Stimulated activated CD4-positive, alpha-beta T cell treated with anti-CD3 and anti-CD28 coated beads, Interleukin-1b, Interleukin-23, amount 100 ng/mL, for 48 hours (primary cell): ENCODE measurements around the gene AKAP6.

Experiments used
- DNase-seq: peaks from one replicate; pipeline ENCODE4 v3.0.0-alpha.2; 2020

The AKAP6 gene

DNA sequence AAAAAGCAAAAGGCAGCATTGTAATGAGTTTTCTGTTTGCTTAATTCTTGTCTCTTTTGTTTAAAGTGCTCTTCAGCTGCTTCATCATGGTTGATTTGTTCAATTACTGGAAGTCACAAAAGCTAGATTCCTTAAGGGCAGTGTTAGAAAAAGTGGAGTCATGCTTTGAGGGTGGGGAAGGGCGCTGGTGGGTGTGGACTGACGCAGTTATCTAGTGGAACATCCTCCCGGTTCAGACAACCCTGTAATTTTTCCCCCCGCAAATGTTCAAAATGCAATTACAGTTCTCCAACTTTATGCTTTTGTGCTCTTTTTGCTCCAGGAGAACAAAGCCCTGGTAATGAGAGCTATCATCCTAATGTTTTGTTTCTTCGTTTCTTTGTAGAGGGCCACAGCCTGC, 2.1 kb downstream of the AKAP6 start:
- DNase-seq: no peak

DNA sequence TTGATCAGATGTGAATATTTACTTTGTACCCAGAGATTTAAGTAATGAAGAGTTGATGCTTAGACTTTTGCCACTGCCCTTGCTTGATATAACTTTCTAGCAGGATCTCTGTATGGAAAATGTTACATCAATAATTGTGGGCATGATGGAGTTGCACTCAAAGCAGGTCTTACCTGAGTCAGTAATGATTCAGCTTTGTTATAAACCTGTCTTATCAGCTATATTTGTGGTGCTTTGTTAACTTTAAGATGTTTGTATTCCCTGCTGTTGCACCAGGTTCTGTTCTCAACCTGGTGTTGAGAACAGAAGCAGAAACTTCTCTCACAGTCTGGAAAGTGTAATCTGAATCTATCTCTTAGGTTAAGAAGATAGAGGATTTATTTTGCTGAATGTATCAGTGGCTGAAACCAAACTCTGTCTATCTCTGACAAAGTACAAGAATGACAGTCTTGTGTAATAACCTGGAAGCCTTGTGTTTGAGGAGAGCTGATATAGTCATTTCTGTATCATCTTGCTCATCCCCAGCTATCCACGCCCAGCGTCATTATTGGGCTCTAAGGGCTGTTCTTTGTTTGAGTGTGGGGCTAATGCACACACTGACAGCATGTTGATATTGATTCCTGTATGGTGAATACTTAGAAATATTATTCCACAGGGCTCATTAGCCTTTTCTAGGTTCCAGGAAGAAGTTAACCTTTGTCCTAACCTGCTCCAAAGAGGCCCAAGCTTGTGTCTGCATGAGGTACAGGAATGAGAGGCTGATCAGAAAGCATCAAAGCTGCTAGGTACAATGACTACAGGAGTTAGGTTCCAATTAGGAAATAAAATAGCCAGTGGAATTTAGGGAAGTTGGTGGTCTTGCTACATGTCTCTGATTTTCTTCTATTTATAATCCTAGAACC, 3.6 kb downstream of the AKAP6 start:
- DNase-seq: peak; percentile 19

DNA sequence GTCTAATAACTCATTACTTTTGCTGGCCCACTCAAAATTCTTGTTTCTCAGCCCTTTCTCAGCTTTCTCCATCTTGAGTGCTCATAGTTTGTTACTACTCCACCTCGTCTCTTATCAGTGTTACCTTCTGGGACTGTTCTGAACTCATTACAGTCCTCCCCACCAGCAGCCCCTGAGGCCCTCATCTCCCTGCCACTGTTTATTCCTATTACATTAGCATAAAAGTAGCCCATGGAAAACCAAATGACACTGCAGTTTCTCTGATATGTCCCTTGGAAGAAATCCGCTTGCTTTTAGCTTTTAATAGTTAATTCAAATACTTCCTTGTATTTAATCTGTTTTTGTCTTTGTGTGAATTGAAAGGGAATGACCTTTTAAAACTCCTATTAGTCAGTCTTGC, 7.6 kb downstream of the AKAP6 start:
- DNase-seq: no peak

DNA sequence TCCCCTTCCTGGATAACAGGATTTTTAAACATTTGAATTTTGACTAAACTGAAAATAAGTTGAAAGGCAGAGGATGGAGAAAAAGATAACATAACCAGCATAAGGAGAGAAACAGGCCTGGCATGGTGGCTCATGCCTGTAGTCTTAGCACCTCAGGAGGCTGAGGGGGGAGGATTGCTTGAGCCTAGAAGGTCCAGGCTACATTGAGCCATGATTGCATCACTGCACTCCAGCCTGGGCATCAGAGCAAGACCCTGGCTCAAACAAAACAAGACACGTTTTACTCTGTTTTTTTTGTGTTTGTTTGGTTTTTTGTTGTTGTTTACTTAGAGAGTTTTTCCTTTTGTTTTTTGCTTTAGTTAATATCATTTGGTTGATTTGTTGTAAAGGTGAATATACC, 8.7 kb downstream of the AKAP6 start:
- no peak for DNase-seq

DNA sequence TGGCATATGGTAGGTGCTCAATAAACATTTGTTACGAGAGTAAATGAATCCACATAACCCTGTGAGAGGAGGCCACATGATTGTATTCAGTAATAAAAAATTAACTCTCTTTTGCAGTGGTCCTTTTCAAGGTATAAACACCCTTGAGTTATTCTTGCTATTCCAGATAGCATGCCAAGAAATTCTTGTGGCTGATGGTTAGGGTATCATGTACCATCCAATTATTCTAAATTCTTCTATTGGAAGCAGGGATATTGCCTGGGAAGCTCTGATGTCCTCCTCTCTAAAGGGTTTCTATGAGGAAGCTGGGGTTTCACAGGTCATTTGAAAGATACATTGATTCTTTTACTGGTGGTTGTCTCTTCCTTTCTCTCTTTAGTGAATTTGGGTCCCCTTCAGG, 10.1 kb downstream of the AKAP6 start:
- no peak for DNase-seq

DNA sequence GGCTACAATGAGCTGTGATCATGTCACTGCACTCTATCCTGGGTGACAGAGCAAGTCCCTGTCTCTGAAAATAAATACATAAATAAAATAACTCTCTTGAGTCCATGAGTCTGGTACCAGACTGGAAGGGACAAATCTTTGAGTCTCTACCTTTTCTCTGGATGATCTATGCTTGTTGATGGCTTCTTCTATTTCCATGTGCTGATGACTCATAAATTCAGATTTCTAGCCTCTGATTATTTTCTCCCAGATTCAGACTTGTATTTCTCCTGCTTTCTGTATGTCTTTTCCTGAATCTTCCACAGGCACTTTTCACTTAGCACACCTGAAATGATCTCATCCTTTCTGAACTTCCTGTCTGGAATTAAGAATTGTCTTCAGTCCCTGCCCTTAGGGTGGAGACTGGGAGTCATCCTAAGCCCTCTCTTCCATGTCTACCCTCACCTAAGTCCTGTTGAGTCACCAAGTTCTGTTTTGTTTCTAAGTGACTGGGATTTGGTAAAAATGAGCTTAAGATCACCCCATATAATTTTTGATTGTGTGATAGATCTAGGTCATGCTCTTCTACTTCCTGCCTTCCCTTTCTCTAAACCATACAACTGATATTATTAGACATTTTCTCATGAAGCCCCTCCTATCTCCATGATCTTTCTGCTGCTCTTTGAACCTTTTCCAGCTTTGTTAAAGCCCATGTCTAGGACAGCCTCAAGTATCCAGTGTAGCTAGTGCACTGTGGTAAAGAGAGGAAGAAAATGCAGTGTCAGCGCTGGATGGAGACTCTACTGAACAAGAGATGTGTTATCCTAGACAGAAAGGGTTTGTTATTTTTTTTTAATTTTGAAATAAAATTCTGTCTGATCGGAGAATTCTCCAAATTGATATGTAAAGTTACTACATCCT, 13.1 kb downstream of the AKAP6 start:
- no peak for DNase-seq

DNA sequence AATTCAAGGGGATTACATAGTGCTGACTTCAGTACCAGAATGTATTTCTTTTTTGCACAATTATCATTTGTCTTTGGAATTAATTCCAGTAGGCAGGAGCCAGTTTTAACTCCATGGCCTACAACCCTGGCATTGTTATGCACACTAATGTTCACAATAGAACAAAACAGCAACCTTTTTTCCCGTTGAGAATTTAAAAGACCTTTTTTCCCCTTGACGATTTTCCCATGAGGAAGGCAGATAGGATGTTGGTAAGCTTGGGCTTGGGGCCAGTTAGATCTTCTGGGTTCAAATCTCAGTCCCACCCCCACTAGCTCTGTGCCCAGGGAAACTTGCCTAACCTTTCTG, 13.7 kb downstream of the AKAP6 start:
- DNase-seq: no peak

DNA sequence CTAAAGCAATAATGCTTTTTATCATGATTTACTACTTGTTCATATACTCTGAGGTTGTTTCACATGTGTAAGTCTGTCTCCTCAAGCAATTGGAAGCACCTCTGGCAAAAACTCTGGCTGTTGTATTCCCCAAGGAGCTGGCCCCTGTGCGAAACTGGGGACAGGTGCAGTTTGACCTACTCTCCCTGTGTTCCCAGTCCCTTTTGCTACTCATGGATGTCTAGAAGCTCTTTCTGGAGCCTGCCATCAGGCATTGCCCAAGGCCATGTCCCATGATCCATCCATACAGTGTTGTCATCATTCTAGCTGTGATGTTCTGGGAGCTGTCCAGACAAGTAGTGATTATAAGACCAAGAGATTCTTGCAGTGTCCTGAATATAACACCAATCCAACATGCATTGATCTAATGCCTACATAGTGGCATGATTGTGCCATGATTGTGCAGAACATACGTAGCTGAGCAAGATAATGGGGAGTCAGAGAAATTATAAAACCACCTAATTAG, 14.9 kb downstream of the AKAP6 start:
- no peak for DNase-seq

DNA sequence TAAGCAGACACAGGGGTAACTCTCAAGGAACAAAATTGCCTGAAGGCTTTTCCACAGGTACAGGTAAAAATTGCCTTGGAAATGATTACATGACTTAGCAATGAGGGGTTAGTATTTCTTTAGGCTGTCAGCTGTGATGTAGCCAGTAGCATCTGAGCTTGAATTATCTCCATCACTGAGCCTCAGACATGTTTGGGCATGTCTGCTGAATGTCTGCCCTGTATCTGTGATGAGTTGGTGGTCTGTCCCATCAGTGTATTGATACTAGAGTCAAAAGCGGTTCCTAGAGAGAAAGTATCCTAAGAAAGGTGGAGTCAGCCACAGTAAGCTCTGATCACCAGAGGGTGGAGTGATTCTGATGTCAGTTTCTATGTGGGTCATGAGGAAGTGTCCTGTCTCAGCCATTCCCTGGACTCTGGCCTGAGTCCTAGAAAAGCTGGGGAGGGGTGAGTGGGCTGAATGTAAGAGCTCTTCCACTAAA, 16.3 kb downstream of the AKAP6 start:
- no peak for DNase-seq

DNA sequence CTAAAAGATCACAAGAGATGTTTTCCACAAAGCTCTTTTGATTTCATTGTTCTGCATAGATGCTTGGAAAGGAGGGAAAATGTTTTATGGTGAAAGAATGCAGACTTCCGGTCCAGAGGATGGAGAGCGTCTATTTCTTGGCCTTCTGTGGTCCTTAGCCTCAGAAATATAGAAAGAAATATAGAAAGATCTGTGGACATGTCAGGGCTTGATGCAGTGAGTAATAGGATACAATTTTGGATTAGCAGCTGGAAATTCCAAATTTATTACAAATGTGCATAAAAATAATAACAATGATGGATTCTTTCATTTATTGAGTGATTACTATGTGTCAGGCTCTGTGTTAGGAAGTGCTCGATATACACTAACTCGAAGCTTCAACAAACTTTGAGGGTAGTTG, 20.2 kb downstream of the AKAP6 start:
- DNase-seq: no peak

DNA sequence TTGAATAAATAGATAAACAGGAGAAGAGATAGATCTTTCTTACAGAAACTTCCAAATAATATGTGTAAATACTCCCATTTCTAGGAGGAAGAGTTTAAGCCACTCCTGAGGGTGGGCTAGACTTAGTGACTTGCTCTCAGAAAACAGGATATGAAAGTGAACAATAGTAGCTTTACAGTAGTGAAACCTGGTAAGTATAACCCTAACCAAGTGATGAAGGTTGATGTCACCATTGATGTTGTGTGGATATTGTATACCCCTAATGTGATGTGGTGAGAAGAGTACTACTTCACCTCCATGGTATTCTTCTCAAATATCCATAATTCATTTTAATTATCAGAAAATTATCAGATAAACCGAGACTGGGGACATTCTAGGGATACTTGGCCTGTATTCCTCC, 20.9 kb downstream of the AKAP6 start:
- DNase-seq: no peak

DNA sequence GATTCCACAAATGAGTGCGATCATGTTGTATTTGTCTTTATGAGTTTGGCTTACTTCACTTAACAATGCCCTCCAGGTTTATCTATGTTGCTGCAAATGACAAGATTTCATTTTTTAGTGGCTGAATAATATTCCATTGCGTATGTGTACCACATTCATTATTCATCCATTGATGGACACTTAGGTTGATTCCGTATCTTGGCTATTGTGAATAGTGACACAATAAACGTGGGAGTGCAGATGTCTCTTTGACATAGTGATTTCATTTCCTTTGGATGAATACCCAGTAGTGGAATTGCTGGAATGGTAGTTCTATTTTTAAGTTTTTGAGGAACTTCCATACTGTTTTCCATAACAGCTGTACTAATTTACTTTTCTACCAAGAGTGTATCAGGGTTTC, 23.5 kb downstream of the AKAP6 start:
- DNase-seq: no peak

DNA sequence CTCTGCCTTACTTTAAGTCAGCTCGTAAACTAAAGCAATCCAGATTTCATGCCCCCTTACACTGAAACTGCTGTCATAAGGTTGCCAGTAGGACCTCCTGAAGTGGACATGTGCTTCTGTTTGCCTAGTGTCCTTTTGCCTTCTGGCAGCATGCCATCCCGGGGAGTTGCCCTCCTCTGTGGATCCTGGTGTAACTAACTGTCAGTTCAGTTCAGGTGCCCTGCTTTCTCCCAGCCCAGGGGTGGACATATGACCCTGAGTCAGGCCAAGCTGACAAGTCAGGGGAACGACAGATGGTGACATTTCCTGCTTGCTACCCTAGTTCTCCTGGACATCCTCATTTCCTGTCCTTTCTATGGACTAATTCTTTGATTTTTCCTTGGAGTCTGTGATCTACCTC, 25.6 kb downstream of the AKAP6 start:
- DNase-seq: no peak

DNA sequence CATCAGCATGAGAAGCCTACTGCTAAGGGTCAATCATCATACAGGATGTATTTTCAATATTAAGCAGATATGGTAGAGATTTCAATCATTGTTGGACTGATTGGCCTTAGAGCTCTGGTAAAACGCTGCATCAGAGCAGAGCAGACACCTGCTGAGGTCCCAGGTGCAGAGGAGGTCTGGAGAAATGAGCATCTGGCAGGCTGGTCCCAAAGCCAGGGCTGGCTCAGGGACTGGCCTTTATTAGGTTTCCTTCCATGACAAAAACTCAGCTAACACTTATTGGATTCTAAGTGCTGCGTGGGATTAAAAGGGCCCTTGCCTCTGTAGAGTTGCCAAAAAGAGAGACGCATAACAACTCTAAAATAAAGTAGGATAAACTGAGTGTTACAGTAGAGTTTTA, 29.7 kb downstream of the AKAP6 start:
- no peak for DNase-seq

DNA sequence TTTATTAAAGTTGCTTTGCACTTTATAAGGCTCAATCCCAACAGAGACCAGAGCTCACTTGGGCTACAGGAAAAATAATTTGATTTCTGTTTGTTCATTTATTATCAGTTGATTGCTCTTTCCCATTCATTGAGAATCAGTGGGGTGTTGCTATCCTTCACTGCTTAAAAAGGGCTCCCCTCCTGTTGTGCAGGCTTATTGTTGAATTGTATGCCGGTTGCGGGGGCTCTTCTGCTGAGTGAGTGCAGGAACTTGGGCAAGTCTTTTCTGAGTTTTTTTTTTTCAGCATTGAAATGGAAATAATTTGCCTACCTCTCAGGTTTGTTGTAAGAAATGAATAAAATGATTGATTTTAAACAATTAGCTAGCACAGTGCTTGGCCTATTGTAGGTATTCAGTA, 32.6 kb downstream of the AKAP6 start:
- no peak for DNase-seq

DNA sequence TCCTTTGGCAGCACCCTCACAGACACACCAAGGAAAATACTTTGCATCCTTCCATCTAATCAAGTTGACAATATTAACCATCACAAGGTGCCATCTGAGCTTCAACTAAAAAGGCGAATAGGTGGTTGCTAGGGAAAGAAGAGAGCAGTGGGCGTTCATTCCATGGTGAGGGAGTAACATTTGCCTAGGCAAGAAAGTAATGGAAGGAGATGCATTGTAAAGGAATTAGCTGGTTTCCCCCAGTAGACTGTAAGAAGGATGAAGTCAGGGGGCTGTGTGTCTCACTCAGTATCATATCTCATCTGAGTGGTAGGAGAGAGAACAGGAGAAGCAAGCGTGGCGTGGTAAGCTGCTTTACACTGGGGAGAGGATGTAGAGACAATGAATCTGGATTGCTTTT, 34.7 kb downstream of the AKAP6 start:
- DNase-seq: no peak

DNA sequence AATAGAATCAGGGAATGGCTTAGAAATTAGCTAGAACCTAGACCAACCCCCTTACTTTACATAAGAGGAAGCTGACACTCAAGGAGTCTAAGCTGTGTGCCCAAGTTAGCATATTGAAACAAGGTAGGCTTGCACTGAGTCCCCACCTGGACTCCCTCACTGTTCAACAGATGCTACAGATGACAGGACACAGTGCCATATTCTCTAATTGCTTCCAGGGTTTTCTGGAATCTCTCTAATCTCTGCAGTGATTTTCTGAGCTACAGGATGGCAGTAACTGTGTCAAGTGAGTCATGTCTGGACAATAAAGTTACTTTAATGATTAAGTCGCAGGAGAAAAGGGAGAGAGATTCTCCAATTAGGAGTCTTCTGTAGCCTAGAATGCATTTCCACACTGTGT, 35.8 kb downstream of the AKAP6 start:
- DNase-seq: no peak

DNA sequence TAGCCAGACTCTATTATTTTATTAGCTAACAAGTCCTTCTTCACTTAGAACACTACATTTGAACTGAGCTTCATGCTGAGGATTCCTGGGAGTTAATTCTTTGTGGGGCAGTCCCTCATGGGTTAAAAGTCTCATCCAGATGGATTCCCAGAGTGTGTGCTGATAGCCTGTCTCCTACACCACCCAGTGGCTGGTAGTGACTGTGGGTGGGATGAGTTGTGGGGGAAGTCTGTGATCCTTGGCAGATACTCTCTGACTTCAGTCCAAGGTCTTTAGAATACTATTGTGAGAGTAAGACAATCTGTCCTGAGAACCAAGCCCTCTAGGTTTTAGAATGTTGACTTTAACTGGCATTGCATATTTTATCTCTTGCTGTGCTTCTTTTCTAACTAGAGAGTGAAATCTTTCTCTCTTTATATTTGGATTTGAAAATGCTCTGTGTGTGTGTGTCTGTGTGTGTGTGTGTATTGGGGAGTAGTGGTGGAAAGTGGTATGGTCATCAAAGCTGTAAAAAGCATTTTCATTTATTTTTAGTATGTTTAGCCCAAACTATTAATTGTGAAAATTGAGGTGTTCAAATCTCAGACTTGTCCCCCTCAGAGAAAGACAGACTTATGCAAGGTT, 37.3 kb downstream of the AKAP6 start:
- no peak for DNase-seq

DNA sequence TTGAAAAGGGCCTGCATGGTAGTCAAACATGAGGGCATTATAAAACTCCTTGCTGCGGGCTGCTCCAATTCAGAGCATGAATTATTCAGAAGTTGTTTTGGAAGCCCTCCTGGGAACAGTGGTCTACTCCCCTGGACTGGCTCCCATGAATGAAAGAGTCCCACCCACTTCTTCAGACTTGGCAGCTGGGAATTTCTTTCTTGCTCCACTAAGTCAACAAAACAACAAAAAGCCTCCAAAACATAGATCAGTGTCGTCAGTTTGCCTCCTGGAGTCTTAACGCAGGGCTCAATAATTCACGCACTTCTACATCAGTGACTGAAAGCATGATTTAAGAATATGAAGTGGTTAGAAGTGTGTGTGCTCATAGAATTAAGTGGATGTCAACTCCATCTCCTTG, 37.9 kb downstream of the AKAP6 start:
- DNase-seq: no peak

DNA sequence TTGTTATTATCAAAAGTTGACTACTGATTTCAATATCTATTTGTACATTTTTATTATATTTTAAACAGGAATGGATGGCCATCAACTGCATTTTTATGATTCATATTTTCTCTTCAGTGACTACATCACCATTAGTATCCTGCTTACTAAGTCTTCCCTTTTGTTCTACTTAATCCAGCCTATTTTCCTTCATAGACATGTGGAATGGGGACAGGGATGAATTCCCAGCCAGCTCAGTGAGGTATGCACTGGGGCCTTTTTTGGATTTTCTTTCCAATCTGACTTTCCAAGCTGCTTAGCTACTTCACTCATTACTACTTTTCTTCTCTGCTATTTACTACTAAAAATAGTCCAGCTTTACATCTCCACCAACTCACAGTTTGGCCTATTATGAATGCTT, 38.4 kb downstream of the AKAP6 start:
- DNase-seq: no peak

DNA sequence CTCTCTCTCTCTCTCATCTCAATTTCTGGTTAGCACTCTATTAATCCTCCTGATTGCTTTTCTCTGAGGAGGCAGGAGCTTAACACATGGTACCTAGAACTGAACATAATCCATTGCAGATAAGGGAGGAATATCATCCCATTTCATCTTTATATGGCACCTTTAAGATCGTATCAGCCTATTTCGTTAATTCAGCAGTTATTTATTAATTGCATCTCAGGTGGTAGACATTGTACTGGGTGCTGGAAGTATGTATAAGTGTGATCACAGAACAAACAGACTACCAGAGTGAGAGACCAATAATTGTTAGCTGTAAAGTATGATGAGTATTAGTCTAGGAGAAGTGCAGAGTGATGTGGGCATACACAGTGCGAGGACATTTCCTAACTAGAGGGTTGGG, 39.0 kb downstream of the AKAP6 start:
- DNase-seq: no peak

DNA sequence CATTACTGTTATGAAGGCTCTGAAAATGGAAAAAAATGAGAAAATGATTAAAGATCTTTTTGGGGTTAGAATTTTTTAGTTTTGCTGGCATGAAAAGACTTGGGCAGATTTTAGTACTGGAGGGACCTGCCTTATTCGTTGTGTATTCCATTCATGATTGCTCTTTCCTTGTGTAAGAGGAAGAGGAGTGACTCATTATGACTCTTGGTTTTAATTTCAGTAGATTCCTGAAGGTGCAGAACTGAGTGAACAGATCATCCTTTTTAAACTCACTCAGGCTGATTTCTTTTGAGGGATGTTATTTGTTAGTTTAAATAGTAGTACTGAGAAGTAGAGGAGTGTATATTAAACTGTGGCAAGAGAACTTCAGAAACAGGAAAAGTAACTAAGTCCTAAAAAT, 41.6 kb downstream of the AKAP6 start:
- no peak for DNase-seq

DNA sequence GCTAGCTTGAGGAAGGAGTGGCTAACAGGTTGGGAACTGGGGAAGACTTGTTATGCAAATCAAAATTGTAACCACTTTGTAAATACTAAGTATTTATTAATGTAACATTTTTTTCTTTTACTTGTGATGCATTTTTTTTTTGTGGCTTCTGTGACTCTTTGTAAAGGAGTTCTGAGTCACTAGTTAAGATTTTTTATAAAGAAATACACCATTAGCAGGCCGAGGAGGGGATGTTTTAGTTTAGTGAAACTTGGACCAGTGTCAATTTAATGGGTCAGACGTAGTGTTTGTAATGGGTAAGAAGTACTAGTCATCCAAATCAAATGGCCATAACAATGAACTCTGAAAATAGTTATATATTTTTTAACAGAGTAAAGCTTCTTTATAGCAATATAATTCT, 43.1 kb downstream of the AKAP6 start:
- no peak for DNase-seq
